ENCODE results near the gene JAG2. TPM values are rescaled to one million over a fixed set of nuclear protein-coding genes. Genes with fewer than 3 reads are reported as not detected.

Gene JAG2
- total RNA-seq, 6 experiments from 2014 or later = 1.1 to 3.5 (median 1.2) TPM

DNA sequence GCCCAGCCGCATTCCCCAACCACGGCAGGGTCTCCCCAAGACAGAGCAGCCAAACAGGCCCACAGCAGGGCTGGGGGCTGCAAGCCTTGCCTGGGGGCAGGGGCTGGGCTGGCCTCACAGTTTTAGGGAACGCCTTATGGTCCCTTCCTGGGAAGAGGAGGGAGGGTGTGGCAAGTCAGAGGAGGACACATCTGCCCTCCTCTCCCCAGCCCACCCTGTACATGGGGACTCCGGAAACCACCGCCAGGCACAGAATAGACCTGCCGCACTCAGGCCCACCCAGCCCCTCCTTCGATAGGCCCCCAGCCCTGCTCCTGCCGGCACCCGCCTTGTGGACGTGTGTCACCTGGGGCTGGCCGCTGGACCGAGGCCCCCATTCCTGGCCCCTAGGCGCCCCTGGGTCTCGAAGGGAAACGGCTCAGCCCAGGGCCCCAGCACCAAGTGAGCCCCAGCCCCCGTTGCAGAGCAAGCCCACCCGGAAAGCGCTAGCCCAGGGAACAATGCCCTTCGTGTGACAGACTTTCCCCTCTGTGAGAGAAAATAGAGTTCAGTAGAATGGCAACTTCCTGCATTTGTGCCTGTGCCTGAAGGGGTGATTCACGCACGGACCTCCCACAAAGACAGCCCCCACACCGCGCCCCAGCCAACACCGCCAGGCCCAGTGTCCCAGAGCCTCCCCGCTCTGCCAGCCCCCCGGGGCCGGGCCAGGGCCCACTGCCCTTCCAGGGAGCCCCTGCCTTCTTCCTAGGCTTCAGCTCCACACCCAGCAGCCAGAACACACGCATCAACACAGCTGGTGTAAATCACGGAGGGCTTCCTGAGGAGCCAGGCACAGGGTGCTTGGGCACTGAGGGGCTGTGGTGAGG is 24.5 kb upstream of the JAG2 start:
- H3K36me3 ChIP-seq = no peaks in the 10 kb centered on the region

DNA sequence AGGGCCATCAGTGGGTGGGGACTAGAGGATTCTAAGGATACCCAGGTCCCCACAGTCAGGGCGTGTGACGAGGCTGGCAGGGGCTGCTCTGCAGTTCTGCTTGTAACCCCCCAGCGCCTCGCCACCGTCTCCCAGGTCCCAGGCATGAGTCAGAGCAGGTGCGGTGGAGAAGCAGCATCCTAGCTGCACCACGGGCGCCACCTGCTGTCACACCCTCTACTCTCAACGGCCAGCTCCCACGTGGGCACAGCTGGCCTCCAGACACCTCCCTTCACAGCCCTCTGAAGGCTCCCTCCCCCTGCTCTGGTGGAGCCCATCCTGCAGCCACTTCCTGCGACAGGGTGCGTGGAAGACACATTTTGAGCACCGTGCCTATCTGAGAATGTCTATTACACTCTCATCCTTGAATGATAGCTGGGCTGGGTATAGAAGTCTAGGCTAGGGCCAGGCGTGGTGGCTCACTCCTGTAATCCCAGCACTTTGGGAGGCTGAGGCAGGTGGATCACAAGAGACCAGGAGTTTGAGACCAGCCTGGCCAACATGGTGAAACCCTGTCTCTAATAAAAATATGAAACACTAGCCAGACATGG is 19.5 kb upstream of the JAG2 start:
- DNase-seq (no peak), ATAC-seq (peak in 2 of 4 donors; percentile 34 to 42)
- 81% methylated on average over 2 of the region's 14 CpGs for WGBS (ENCODE audit: insufficient coverage, low coverage, low lambda C conversion rate, missing lambda C conversion rate)
- no peaks in the 10 kb centered on the region for H3K36me3 ChIP-seq
- no peak overlapping the region for H3K4me3 ChIP-seq
- TF ChIP-seq, protein P1, sequence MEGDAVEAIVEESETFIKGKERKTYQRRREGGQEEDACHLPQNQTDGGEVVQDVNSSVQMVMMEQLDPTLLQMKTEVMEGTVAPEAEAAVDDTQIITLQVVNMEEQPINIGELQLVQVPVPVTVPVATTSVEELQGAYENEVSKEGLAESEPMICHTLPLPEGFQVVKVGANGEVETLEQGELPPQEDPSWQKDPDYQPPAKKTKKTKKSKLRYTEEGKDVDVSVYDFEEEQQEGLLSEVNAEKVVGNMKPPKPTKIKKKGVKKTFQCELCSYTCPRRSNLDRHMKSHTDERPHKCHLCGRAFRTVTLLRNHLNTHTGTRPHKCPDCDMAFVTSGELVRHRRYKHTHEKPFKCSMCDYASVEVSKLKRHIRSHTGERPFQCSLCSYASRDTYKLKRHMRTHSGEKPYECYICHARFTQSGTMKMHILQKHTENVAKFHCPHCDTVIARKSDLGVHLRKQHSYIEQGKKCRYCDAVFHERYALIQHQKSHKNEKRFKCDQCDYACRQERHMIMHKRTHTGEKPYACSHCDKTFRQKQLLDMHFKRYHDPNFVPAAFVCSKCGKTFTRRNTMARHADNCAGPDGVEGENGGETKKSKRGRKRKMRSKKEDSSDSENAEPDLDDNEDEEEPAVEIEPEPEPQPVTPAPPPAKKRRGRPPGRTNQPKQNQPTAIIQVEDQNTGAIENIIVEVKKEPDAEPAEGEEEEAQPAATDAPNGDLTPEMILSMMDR (IDR thresholded peaks at IDR 0.05) = peak in 1 of 4 donors; percentile 9
- no peak for TF ChIP-seq POLR2A (IDR thresholded peaks at IDR 0.05)
- H3K27me3 ChIP-seq = no peaks in the 10 kb centered on the region
- H3K4me1 ChIP-seq = no peaks in the 10 kb centered on the region
- intact Hi-C loops (cut with DNase I) = no loop called here
- H3K27ac ChIP-seq = no peak overlapping the region
- H3K9me3 ChIP-seq = no peaks in the 10 kb centered on the region

More for the DNA sequence above, 24.5 kb upstream of the JAG2 start:
- DNase-seq (no peak), ATAC-seq (peak in 3 of 4 donors; percentile 4 to 27 (median 23))
- Histone ChIP-seq H3K27ac (no peak overlapping the region), H3K9me3 (no peaks in the 10 kb centered on the region), H3K27me3 (peaks cover 0 to 7% of the 10 kb centered on the region in 2 donors), H3K4me3 (no peak overlapping the region), H3K4me1 (peaks cover 0 to 5% (median 0%) of the 10 kb centered on the region in 4 donors)
- intact Hi-C loops (cut with DNase I) = no loop called here
- WGBS (ENCODE audit: insufficient coverage, low coverage, low lambda C conversion rate, missing lambda C conversion rate) = 29% methylated on average over 5 of the region's 29 CpGs
- TF ChIP-seq, protein P1 (IDR thresholded peaks at IDR 0.05) = no peak
- TF ChIP-seq POLR2A (IDR thresholded peaks at IDR 0.05) = no peak

DNA sequence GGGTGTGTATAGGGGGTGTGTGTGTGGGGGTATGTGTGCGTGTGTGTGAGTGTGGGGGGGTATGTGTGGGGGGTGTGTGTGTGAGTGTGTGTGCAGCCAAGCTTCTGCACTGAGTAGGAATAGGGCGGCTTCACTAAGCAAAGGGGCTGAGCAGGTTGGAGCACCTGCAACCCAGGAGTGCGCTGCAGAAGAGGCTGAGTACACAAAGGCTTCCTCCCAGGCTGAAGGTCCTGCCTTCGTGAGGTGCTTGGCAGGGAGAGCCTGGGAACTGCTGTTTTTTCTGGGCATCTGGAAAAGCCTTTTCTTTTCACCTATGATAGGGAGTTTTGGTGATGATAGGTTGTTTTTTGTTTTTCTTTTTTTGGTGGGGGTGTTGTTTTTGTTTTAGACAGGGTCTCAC is 18.5 kb upstream of the JAG2 start:
- TF ChIP-seq, protein P1 (IDR thresholded peaks at IDR 0.05) = no peak
- no peak for TF ChIP-seq POLR2A (IDR thresholded peaks at IDR 0.05)
- no peak for DNase-seq
- Histone ChIP-seq H3K4me1 (no peaks in the 10 kb centered on the region), H3K4me3 (no peak overlapping the region), H3K9me3 (no peaks in the 10 kb centered on the region), H3K36me3 (no peaks in the 10 kb centered on the region), H3K27ac (no peak overlapping the region), H3K27me3 (no peaks in the 10 kb centered on the region)
- intact Hi-C loops (cut with DNase I) = no loop called here
- 35% methylated on average over 2 of the region's 4 CpGs for WGBS (ENCODE audit: insufficient coverage, low coverage, low lambda C conversion rate, missing lambda C conversion rate)
- no peak for ATAC-seq

DNA sequence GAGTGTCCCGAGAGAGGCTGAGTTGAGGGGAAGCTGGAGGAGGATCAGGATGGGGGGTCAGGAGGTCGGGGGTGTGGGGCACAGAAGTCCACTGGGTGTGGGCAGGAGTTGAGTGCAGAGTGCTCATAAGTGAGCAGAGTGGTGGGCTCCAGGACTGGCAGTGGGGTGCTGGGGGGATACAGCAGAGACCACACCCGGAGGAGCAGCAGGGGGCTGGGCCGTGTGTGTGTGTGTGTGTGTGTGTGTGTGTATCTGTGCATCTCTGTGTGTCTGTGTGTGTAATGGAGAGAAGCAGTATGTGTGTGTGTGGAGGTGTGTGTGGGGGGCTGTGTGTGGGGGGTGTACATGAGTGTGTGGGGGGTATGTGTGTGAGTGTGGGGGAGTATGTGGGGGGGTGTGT is 17.4 kb upstream of the JAG2 start:
- H3K9me3 ChIP-seq = no peaks in the 10 kb centered on the region
- no peaks in the 10 kb centered on the region for H3K36me3 ChIP-seq
- H3K4me1 ChIP-seq = no peaks in the 10 kb centered on the region
- WGBS (ENCODE audit: insufficient coverage, low coverage, low lambda C conversion rate, missing lambda C conversion rate) = 27% methylated on average over 4 of the region's 4 CpGs
- H3K27me3 ChIP-seq = no peaks in the 10 kb centered on the region
- no peak for TF ChIP-seq POLR2A (IDR thresholded peaks at IDR 0.05)
- TF ChIP-seq, protein P1 (IDR thresholded peaks at IDR 0.05) = no peak
- ATAC-seq = no peak
- no peak for DNase-seq
- intact Hi-C loops (cut with DNase I) = no loop called here
- no peak overlapping the region for H3K4me3 ChIP-seq
- H3K27ac ChIP-seq = no peak overlapping the region
